ENCODE results near the gene RAPSN.

RAPSN gene

GRCh38 chr11:47470671-47471070 lies 21.7 kb upstream of the RAPSN start:
- H3K79me2 ChIP-seq (ENCODE audit: control insufficient read depth, low read length) = no peaks in the 10 kb centered on the region; the same call in 1 of the 2 replicates
- H3K4me2 ChIP-seq (ENCODE audit: low read length) = no peak overlapping the region
- H3K9me2 ChIP-seq (replicated peaks; ENCODE audit: control insufficient read depth, low read length) = no peaks in the 10 kb centered on the region
- no peaks in the 10 kb centered on the region for H4K20me1 ChIP-seq (ENCODE audit: control insufficient read depth, insufficient read depth, low read depth, low read length)
- no peaks in the 10 kb centered on the region for H3K27me3 ChIP-seq (ENCODE audit: control insufficient read depth, low read length)
- TF ChIP-seq CTCF (IDR thresholded peaks at IDR 0.05; ENCODE audit: low read depth, low read length, poor library complexity, severe bottlenecking) = no peak
- no peak for TF ChIP-seq EZH2phosphoT487 (IDR thresholded peaks at IDR 0.05; ENCODE audit: borderline replicate concordance, low read length)
- no peak overlapping the region for H3K4me3 ChIP-seq (ENCODE audit: low read length)
- no peak overlapping the region for H3K27ac ChIP-seq (ENCODE audit: low read depth, low read length)
- peaks cover 90% of the 10 kb centered on the region for H3K36me3 ChIP-seq (ENCODE audit: control insufficient read depth, low read length)
- no peaks in the 10 kb centered on the region for H3K4me1 ChIP-seq (ENCODE audit: control insufficient read depth, low read length)
- no peaks in the 10 kb centered on the region for H3F3A ChIP-seq (ENCODE audit: control insufficient read depth, insufficient read depth)
- no peaks in the 10 kb centered on the region for H3K9me3 ChIP-seq (ENCODE audit: control insufficient read depth, insufficient read depth, low read length)

- no peaks in the 10 kb centered on the region; the same call in 1 of the 2 replicates for H3K79me2 ChIP-seq (ENCODE audit: control insufficient read depth, low read length)
- no peak overlapping the region for H3K27ac ChIP-seq (ENCODE audit: low read depth, low read length)
- no peaks in the 10 kb centered on the region for H3K9me3 ChIP-seq (ENCODE audit: control insufficient read depth, insufficient read depth, low read length)
Observed at GRCh38 chr11:47469361-47470179, 20.6 kb upstream of the RAPSN start.

DNA sequence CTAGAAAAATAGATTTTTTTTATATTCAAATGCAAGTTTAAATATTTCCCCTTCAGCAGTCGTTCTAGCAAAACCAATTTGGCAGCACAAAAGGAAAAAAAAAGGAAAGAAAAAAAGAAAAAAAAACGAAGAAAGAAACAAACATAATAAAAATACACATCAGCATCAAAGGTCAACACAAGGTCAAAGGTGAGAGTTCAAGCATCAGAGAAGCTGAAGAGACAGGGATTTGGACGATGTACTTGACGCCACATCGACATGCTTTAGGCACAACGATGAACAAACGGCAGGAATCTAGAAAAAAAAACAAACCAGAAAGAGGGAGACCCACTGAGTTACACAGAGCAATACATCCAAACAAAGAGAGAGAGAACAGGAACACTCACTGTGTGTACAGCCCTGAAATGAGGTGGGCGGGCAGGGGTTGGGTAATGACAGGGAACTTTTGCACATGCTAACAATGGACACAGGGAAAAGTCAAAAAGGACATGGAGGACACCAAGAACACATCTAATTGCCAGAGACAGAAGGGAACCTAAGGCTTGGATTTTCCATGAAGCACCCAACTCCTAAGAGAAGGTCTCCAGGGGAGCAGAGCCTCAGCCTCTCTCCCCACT lies 19.8 kb upstream of the RAPSN start:
- no peaks in the 10 kb centered on the region for H3K9me3 ChIP-seq (ENCODE audit: control insufficient read depth, insufficient read depth, low read length)
- H3K36me3 ChIP-seq (ENCODE audit: control insufficient read depth, low read length) = peaks cover 80% of the 10 kb centered on the region
- H4K20me1 ChIP-seq (ENCODE audit: control insufficient read depth, insufficient read depth, low read depth, low read length) = no peaks in the 10 kb centered on the region
- no peak overlapping the region for H3K4me2 ChIP-seq (ENCODE audit: low read length)
- H3K4me1 ChIP-seq (ENCODE audit: control insufficient read depth, low read length) = no peaks in the 10 kb centered on the region
- TF ChIP-seq CTCF (IDR thresholded peaks at IDR 0.05; ENCODE audit: low read depth, low read length, poor library complexity, severe bottlenecking) (no peak), EZH2phosphoT487 (IDR thresholded peaks at IDR 0.05; ENCODE audit: borderline replicate concordance, low read length) (no peak)
- H3K4me3 ChIP-seq (ENCODE audit: low read length) = no peak overlapping the region
- no peak overlapping the region for H3K27ac ChIP-seq (ENCODE audit: low read depth, low read length)
- no peaks in the 10 kb centered on the region for H3K9me2 ChIP-seq (replicated peaks; ENCODE audit: control insufficient read depth, low read length)
- no peaks in the 10 kb centered on the region; the same call in 1 of the 2 replicates for H3K79me2 ChIP-seq (ENCODE audit: control insufficient read depth, low read length)
- no peaks in the 10 kb centered on the region for H3F3A ChIP-seq (ENCODE audit: control insufficient read depth, insufficient read depth)
- no peaks in the 10 kb centered on the region for H3K27me3 ChIP-seq (ENCODE audit: control insufficient read depth, low read length)

More at GRCh38 chr11:47469361-47470179, 20.6 kb upstream of the RAPSN start:
- H4K20me1 ChIP-seq (ENCODE audit: control insufficient read depth, insufficient read depth, low read depth, low read length) = no peaks in the 10 kb centered on the region
- no peaks in the 10 kb centered on the region for H3F3A ChIP-seq (ENCODE audit: control insufficient read depth, insufficient read depth)
- no peaks in the 10 kb centered on the region for H3K9me2 ChIP-seq (replicated peaks; ENCODE audit: control insufficient read depth, low read length)
- TF ChIP-seq EZH2phosphoT487 (IDR thresholded peaks at IDR 0.05; ENCODE audit: borderline replicate concordance, low read length) (no peak), CTCF (IDR thresholded peaks at IDR 0.05; ENCODE audit: low read depth, low read length, poor library complexity, severe bottlenecking) (no peak)
- H3K4me2 ChIP-seq (ENCODE audit: low read length) = no peak overlapping the region
- peaks cover 82% of the 10 kb centered on the region for H3K36me3 ChIP-seq (ENCODE audit: control insufficient read depth, low read length)
- no peak overlapping the region for H3K4me3 ChIP-seq (ENCODE audit: low read length)
- no peaks in the 10 kb centered on the region for H3K4me1 ChIP-seq (ENCODE audit: control insufficient read depth, low read length)
- H3K27me3 ChIP-seq (ENCODE audit: control insufficient read depth, low read length) = no peaks in the 10 kb centered on the region
